Tongue (tissue), 3 donors: Measurements from ENCODE around the gene HSD3B7. TPM values are rescaled to one million over a fixed set of nuclear protein-coding genes. Genes with fewer than 3 reads are reported as not detected.

Experiments
- DNase-seq: peaks from one replicate; pipeline ENCODE4 v3.0.0-alpha.2; 2015
- small RNA-seq: library from RNA; depleted of rRNA; stranded (forward); fragments of <200 nt; gene quantifications from one replicate; pipeline ENCODE3, GENCODE V24; 2014; ENCODE audit warnings: low replicate concordance
- total RNA-seq: library from RNA; depleted of rRNA; stranded (reverse); fragments of >200 nt; gene quantifications from one replicate; pipeline ENCODE4 v1.2.3, GENCODE V29; 2014

Gene HSD3B7
- total RNA-seq, 1 donor from 2014 or later = 15.9 TPM

- no peak for DNase-seq
These were observed 38.2 kb downstream of the HSD3B7 start for GRCh38 chr16:31023252-31023602.

- DNase-seq = no peak
These were observed 38.7 kb downstream of the HSD3B7 start for GRCh38 chr16:31023627-31024226.

- DNase-seq = no peak
These were observed 40.3 kb downstream of the HSD3B7 start for GRCh38 chr16:31025339-31025738.

- no peak for DNase-seq
These were observed 44.3 kb downstream of the HSD3B7 start for GRCh38 chr16:31029272-31029671.

- no peak for DNase-seq
These were observed 46.3 kb downstream of the HSD3B7 start for GRCh38 chr16:31031276-31031675.

GRCh38 chr16:31032736-31033708 is 48.0 kb downstream of the HSD3B7 start, which contains the start of gene STX4:
Gene STX4, plus strand, starts transcription at chr16:31033558. Its CDS starts 248 bp downstream, at chr16:31033806.
- DNase-seq = peak; percentile 99

- peak; percentile 96 for DNase-seq
These were observed 48.9 kb downstream of the HSD3B7 start for GRCh38 chr16:31033709-31034492.

- no peak for DNase-seq
These were observed 51.7 kb downstream of the HSD3B7 start for GRCh38 chr16:31036691-31037090.

Small RNA genes within 50 kb of the gene (small RNA-seq; reads per million reads assigned to genes)
- not detected for gene AC135048.1

Other genes starting within 250 kb of the HSD3B7 start
- gene PHKG2, start 236.8 kb upstream of the HSD3B7 start, total RNA-seq = 9.3 TPM
- gene CFAP119, start 223.1 kb upstream of the HSD3B7 start, total RNA-seq = 2.2 TPM
- gene RNF40, start 222.9 kb upstream of the HSD3B7 start, total RNA-seq = 83.2 TPM
- 10.8 TPM for gene ZNF629, start 198.0 kb upstream of the HSD3B7 start, total RNA-seq
- gene BCL7C, start 91.1 kb upstream of the HSD3B7 start, total RNA-seq = 24.2 TPM
- 2.1 TPM for gene CTF1, start 88.6 kb upstream of the HSD3B7 start, total RNA-seq
- 9.3 TPM for gene FBXL19, start 61.6 kb upstream of the HSD3B7 start, total RNA-seq
- gene ORAI3, start 36.1 kb upstream of the HSD3B7 start, total RNA-seq = 15.7 TPM
- gene SETD1A, start 27.5 kb upstream of the HSD3B7 start, total RNA-seq = 4.6 TPM
- gene STX1B, start 25.4 kb downstream of the HSD3B7 start, total RNA-seq = 0.92 TPM
- gene STX4, start 48.4 kb downstream of the HSD3B7 start, total RNA-seq = 26.8 TPM
- 5.0 TPM for gene ZNF668, start 89.0 kb downstream of the HSD3B7 start, total RNA-seq
- gene ZNF646, start 89.2 kb downstream of the HSD3B7 start, total RNA-seq = 14.7 TPM
- 2.9 TPM for gene PRSS53, start 103.7 kb downstream of the HSD3B7 start, total RNA-seq
- 64.2 TPM for gene VKORC1, start 109.6 kb downstream of the HSD3B7 start, total RNA-seq
- gene BCKDK, start 123.2 kb downstream of the HSD3B7 start, total RNA-seq = 13.0 TPM
- 55.5 TPM for gene KAT8, start 132.5 kb downstream of the HSD3B7 start, total RNA-seq
- gene PRSS8, start 150.5 kb downstream of the HSD3B7 start, total RNA-seq = 17.6 TPM
- gene PRSS36, start 164.9 kb downstream of the HSD3B7 start, total RNA-seq = not detected
- 82.2 TPM for gene FUS, start 194.9 kb downstream of the HSD3B7 start, total RNA-seq
- 15.2 TPM for gene PYCARD, start 217.6 kb downstream of the HSD3B7 start, total RNA-seq
- gene TRIM72, start 228.9 kb downstream of the HSD3B7 start, total RNA-seq = 117 TPM
- not detected for gene PYDC1, start 231.9 kb downstream of the HSD3B7 start, total RNA-seq